ENCODE results near the gene CDH8.
"Not testable (repeated sequence)": the region's sequence is repeated elsewhere in the genome, so short reads cannot be mapped to it uniquely, and the experiment has no call there.

The CDH8 gene

DNA sequence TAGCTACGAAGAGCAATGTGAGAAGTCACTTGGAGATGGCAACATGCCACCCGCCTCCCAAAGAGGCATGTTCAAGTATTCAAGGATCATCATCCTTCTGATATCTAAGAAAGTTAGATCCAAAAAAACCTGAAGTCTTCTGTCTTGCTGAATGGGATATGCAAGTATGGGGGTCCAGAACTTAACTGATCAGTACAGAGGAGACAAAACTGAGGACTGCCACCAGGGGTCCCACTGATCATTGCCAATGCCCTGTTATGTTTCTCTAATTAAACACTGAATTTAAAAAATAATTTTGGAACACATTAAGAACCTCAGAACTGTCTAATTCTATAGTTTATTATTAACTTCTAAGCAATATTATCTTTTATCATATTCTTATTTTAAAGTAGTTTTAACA is 99.7 kb downstream of the CDH8 start:
- DNase-seq (ENCODE audit: low spot score), result no peak

DNA sequence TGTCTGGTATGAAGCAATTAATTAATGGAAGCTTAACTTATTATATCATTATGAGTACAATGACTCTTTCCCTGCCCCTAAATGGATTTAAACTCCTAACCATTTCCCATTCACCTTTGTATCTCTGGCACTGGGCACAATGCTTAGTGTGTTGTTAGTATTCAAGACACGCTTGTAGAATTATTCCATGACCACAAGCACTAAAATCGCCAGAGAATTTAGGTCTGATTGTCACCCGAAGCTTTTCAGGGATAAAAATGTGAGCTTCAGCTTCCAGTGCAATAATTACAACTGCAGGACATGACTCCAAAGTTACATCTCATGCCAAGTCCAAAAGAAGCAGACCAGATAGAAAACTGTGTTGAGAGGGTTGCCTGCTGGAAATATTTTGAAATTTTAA is 101.6 kb downstream of the CDH8 start:
- DNase-seq (ENCODE audit: low spot score), result no peak

DNA sequence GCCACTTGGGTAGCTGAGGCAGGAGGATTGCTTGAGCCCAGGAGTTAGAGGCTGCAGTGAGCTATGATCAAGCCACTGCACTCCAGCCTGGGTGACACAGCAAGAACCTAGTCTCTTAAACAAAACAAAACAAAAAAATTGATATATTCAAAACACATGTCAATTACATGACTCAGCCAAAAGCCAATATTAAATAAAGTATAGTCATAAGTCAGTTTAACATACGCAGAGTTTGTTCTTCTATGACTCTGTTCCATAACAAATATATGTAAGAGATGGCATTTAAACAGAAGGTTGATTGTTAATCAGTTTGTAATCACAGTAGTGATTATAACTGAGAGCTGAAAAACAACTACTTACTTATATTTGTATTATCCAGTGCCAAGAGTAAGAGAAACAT is 106.5 kb downstream of the CDH8 start:
- DNase-seq (ENCODE audit: low spot score), result no peak

DNA sequence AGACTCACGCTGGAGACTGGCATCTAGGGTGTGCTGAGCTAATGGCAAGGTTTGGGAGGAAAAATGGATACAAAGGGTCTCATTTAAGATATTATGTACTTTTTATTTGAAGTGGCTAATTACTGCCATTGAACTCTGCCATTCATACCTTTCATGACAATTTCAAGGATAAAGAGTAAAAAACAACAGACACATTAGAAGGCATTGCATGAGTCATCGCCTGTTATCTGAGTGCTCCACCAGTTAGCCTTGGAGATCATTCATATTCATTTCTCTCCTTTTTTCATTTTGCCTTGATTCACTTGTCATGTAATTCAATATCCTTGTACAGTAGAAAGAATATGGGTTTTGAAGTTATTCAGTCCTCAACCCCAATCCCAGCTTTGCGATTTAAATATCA is 109.5 kb downstream of the CDH8 start:
- DNase-seq (ENCODE audit: low spot score), result peak; percentile 5

DNA sequence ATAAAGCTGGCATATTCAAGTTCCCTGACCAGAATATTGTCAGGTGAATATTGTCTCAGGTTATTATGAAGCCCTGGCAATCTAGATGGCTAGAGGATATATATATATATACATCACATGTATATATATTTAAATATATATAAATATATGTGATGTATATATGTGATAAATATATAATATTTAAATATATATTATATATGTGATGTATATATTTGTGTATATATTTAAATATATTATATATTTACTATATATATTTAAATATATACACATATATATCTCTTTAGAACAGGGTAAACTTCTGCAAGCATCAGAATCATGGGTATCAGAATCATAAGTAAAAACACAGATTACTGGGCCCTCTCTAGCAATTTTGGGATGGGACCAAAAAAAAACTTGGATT is 112.6 kb downstream of the CDH8 start:
- DNase-seq (ENCODE audit: low spot score), result no peak

DNA sequence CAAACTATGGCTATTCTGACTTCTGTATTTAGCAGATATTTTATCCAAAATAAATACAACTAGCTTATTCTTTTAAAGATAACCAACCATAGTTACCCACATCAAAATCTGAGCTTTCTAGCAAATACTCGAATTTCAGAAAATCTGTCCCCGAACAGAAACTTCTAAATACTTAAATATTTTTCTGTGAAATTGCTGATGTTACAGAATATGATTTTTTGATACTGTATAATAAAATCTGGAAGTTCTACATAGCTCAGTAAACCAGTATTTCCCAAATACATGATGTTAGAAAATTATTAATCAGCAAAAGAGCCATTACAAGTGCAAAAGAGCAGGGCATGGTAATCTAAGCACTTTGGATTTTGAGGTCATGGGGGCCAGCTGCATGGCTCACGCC is 114.9 kb downstream of the CDH8 start:
- no peak for DNase-seq (ENCODE audit: low spot score)

DNA sequence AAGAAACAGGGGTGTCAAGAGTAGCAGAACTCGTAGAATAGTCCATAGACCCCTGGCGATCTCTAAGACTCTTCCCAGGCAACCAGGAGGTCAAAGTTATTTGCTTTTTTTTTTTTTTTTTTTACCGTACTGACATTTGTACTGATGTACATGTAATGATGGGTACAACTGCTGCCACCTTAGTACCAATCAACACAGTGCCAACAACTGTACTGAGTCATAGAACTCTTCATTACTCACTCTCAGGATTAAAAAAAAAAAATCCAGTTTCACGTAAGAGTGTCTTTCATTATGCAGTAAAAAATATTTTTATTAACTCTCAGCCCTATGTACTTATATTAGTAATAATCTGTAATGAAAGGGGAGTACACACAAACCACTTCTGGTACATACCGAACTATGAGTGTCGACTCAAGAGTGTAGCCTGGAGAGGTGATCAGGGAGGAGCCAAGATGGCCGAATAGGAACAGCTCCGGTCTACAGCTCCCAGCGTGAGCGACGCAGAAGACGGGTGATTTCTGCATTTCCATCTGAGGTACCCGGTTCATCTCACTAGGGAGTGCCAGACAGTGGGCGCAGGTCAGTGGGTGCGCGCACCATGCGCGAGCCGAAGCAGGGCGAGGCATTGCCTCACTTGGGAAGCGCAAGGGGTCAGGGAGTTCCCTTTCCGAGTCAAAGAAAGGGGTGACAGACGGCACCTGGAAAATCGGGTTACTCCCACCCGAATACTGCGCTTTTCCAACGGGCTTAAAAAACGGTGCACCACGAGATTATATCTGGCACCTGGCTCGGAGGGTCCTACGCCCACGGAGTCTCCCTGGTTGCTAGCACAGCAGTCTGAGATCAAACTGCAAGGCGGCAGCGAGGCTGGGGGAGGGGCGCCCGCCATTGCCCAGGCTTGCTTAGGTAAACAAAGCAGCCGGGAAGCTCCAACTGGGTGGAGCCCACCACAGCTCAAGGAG is 118.1 kb downstream of the CDH8 start:
- not testable (repeated sequence) for DNase-seq (ENCODE audit: low spot score)

DNA sequence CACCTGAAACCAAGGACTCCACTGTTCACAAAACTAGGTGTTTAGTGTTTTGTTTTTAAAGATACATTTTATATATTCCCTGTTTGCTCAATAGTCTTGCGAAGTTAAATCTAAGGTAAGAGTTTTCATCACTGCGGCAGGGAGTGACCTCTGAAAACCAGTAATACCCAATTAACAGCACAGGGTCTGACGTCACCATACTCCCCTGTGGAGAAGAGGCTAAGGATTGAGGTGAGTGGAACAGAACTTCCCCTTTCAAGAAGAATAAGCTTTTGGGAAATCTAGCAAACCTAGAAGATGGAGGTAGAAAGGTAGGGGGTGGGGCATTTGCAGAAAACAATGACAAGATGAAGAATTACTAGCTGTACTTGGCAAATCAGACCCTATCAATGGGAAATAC is 120.7 kb downstream of the CDH8 start:
- no peak for DNase-seq (ENCODE audit: low spot score)

DNA sequence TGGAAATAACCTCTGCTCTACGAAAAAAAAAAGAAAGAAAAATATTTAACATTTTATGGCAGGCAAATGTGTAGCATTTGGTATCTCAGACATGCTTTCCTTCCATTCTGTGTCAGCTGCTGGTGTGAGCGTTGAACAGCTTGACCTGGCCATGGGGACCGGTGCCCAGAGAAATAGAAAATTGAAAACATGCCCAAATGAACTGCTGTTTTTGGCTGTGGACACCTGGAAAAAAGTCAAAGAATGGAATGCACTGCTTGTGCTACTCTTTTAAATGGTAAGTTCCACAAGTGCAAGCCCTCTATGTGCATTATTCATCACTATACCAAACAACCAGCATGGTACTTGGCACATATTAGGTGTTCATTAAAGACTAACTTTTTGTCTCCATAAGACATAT is 127.2 kb downstream of the CDH8 start:
- DNase-seq (ENCODE audit: low spot score), result no peak

DNA sequence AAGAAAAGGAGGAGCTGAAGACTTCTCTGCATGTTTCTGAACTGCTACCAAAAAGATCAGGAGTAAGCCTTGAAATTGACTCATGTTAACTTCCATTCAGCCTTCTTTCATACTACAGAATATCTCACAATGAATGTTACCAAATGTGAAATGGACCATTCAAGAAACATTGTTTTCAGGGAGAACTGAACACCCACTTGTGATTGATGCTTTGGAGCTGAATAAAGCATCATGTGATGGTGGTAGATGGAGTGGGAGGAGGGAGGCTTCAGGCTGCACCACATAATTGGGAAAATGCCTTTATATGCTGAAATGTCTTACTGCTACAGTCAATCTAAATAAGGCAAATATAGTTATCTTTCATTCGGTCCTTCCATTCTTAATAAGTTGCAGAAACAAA is 127.8 kb downstream of the CDH8 start:
- DNase-seq (ENCODE audit: low spot score), result no peak

DNA sequence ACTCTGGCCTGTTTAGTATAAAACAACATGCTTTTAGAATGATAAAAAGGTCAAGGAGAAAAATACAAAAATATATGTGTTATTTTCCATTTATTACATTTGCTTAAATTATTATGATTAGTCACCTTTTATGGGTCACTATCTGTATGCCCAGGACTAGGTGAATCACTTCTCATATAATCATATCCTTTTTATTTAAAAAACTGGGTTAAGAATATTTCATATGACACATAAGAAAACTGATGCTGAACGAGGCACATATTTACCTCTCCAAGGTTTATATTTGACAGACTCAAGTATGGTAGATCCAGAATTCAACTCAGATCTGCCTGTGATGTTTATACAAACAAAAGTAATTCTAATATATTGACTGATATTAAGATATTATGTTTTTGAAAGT is 134.5 kb downstream of the CDH8 start:
- DNase-seq (ENCODE audit: low spot score), result no peak

DNA sequence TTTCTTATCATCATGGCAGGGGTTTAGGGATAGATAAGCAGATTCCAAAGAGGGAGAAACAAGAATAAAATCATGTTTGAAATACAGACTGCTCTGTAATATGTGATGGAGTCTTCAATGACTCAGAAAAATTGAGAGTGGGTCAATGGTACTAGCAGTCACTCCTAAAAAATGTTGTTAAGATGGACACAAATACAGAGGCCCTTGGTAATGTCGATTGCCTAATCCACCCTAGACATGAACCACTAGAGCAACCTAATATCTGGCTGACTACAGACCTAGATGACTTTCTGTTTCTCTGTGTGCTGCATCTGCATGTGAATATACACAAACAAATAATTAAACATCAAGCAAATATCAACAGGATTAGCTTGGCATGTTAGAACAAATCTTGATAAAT is 135.8 kb downstream of the CDH8 start:
- DNase-seq (ENCODE audit: low spot score), result peak; percentile 72

DNA sequence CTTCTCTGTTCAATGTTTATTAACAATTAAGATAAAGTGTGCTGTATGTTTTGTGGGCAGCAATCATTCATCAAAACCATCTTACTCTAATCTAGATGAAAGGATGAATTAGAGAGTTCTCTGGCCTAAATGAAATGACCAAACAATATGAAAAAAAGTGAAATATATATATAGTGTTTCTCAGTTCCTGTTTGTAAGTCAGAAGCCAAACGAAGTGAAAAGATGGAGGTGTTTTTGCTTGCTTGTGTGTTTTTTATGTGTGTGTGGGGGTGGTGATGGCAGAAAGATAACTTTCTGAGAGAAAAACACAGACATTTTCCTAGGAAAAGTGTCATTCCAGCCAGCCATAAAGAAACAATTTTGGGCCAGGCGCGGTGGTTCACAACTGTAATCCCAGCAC is 138.6 kb downstream of the CDH8 start:
- no peak for DNase-seq (ENCODE audit: low spot score)

DNA sequence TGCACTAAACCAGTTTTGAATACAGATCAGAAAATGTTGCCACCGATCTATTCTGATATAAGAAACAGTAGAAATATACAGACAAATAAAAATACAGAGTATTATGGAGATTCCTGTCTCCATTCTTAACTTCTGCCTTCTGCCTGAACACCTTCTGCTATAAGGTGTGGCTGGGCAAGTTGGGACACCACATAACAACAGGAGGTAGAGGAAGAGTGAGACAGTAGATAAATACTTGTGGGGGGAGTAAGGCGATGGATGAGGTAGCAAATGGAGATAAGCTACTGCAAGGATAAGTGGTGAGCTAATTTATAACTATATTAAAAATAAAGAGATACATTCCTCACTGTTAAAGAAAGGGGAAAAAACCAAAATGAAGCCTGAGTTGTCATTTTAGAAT is 143.7 kb downstream of the CDH8 start:
- DNase-seq (ENCODE audit: low spot score), result no peak

DNA sequence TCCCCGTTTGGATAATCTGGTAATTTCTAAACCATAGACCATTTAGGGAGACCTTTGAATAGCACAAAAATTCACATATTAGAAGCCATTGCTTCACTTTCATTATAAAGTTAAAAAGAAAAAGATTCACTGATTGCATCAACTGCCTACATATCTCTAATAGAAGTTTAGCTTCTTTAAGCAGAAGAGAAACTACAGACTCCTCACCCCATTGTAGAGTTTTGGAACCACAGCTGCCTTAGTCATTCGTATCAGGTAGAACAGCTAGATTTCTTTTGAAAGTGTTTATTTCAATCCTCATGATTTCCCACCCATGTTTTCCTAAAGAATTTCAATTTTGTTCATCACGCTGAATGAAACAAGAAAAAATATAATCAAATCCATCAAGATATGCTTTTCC is 144.8 kb downstream of the CDH8 start:
- no peak for DNase-seq (ENCODE audit: low spot score)

DNA sequence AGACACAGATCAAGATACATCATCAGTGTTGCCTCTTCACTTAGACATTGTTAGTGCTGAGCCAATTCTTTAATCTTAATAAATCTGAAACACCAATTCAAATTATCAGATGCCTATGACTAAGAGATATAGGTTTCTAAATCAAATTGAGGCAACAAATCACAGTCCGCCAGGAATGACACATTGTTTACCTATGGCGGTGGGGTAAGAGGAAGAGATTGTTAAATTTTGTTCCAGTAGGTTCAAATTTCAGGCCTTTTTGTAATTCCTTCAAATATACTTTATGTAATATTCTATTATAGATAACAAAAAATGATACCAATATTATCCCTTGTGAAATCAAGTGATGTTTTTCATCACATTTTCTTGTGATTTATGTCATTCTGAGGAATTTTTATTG is 145.9 kb downstream of the CDH8 start:
- no peak for DNase-seq (ENCODE audit: low spot score)

DNA sequence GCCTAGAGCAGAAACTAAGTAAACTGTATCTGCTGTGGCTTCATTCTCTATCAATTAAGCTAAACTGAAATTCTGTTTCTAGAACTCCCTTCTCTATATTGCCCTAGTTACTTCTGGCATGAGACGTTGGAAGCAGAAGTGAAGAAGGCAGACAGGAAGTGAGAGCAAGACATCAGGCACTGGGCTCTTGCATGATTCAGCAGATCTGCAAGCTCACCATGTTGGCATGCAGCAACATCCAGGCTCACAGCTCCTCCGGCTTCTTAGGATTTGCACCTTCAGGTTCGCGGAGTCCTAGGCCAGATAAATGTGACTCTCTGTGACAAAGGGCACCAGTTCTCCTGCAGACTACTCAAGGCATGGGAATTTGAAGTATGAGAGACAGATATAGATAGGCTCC is 148.3 kb downstream of the CDH8 start:
- peak; percentile 73 for DNase-seq (ENCODE audit: low spot score)

DNA sequence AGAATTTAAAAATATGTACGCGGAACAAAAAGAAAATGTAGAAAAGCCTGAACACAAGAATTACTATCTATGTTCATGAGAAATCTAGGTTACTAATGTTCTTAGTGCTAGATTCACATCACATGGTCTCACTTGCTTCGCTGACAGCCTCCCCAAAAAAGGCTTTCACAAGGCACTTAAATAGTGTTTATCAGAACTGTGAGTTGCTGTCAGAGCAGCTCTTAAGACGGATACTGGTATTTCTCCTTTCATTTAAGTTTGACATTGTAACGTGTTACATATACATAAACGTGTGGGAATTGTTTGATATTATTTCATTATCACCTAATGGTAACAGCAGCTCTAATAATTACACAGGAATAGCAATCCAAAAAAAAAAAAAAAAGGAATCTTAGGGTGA is 150.9 kb downstream of the CDH8 start:
- DNase-seq (ENCODE audit: low spot score), result no peak

DNA sequence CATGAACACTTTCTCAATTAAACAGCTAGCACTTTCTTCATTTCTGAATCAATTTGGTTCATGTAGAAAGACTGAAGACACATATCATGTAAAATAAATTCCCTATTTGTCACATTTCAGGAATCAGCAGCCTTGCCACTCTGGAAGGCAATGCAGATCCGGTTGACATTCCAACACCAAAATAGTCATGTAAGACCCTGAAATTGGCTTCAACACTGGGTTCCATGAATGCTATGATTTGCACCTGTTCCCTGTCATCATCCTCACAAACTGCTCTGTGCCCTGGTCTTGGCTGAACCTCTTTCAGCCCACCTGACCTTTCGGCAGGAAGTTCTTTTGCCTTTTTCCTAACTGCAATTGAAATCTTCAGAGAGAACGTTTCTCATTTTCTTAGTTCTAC is 156.9 kb downstream of the CDH8 start:
- DNase-seq (ENCODE audit: low spot score), result no peak

DNA sequence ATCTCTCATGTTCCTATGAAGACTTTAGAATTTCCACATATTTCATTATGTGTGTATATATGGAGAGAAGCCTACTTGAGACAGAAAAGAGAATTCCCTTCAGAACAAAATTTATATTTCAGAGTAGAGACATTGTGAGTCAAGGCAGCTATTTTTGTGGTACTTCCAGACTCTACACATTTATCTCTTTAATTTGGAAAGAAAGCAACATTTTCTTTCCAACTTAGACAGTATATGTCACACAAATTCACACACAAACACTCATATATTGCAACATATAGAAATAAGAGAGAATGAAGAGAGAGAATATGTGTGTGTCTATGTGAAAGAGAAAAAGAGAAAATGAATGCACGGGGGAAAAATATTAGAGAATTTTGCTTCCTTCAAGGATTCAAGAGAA is 158.8 kb downstream of the CDH8 start:
- no peak for DNase-seq (ENCODE audit: low spot score)

DNA sequence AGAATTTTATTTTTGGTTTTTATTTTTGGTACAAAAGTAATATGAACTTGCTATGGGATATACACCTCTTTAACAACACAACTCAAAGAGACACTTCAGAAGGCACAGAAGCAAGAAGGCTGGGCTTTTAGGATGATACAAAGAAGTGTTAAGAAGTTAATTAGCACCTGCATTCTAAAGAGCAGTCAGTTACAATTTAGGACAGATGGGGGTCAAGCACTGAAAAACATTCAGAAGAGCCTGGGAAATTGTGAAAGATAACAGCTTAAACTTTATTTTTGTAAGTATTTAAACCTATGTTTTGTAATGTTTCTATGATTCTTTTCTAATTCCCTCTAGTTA is 163.5 kb downstream of the CDH8 start:
- no peak for DNase-seq (ENCODE audit: low spot score)

DNA sequence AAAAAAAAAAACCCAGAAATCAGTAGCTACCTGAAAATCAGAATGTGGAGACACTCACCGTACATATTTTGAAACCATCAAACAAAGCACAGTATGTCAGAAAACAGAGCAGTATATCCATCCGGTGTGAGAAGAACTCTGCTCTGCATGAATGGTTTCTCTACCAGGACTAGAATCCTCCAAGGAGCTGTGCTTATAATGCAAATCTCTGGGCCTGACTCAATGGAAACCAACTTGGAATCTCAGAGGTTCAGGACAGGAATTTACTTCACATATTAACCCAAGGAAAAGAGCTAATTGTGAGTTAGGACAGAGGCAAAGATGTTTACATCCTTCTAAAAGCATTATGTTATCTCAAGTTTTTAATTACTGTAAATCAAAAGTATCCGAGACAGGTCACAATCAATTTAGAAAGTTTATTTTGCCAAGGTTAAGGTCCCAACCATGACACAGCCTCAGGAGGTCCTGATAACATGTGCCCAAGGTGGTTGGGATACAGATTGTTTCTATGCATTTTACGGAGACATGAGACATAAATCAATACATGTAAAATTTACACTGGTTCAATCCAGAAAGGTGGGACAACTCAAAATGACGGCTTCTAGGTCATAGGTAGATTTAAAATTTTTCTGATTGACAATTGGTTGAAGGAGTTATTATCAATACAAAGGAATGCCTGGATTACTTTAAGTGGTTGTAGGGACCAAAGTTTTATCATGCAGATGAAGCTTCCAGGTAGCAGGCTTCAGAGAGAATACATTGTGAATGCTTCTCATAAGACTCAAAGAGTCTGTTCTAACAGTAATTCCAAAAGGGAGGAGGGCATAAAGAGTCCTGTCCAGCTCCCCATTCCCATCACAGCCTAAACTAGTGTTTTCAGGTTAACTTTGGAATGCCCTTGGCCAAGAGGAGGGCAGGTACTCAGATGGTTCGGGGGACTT is 164.1 kb downstream of the CDH8 start:
- no peak for DNase-seq (ENCODE audit: low spot score)

Data from AG08395 (cell line).